Measurements from ENCODE around the gene EIF5A2.
"Not testable (repeated sequence)": the region's sequence is repeated elsewhere in the genome, so short reads cannot be mapped to it uniquely, and the experiment has no call there.

The EIF5A2 gene

GRCh38 chr3:170896333-170896732 lies 12.1 kb downstream of the EIF5A2 start:
- DNase-seq = not testable (repeated sequence)

- DNase-seq = no peak
Measured at GRCh38 chr3:170893895-170894294, 14.5 kb downstream of the EIF5A2 start.

- no peak for DNase-seq
Measured at GRCh38 chr3:170889630-170890029, 18.8 kb downstream of the EIF5A2 start.

- no peak for DNase-seq
Measured at GRCh38 chr3:170889132-170889531, 19.3 kb downstream of the EIF5A2 start.

DNA sequence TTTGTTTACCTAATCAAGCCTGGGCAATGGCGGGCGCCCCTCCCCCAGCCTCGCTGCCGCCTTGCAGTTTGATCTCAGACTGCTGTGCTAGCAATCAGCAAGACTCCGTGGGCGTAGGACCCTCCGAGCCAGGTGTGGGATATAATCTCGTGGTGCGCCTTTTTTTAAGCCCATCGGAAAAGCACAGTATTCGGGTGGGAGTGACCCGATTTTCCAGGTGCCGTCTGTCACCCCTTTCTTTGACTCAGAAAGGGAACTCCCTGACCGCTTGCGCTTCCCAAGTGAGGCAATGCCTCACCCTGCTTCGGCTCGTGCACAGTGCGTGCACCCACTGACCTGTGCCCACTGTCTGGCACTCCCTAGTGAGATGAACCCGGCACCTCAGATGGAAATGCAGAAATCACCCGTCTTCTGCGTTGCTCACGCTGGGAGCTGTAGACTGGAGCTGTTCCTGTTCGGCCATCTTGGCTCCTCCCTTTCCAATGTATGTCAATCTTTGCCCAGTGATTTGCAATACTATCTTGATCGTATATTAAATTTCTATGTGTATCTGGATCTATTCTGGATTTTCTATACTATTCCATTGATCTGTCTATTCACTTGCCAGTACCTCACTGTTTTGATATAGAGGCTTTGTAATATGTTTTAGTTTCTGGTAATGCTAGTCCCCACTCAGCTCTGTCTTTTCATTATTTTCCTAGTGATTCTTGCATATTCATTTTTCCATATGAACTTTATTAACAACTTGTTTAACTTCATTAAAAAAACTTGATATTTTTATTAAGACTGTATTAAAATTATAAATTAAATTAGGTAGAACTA lies 24.1 kb downstream of the EIF5A2 start:
- not testable (repeated sequence) for DNase-seq

GRCh38 chr3:170878688-170879087 lies 29.7 kb downstream of the EIF5A2 start:
- not testable (repeated sequence) for DNase-seq

DNA sequence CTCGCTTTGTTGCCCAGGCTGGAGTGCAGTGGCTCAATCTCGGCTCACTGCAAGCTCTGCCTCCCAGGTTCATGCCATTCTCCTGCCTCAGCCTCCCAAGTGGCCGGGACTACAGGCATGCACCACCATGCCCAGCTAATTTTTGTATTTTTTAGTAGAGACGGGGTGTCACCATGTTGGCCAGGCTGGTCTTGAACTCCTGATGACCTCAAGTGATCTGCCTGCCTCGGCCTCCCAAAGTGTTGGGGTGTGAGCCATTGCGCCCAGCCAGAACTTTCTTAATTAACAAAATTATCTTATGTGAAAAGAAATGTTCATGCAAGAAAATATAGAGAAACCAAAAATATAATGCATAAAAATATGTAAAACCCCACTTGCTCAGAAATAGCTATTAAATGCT lies 31.1 kb downstream of the EIF5A2 start:
- DNase-seq = not testable (repeated sequence)

DNA sequence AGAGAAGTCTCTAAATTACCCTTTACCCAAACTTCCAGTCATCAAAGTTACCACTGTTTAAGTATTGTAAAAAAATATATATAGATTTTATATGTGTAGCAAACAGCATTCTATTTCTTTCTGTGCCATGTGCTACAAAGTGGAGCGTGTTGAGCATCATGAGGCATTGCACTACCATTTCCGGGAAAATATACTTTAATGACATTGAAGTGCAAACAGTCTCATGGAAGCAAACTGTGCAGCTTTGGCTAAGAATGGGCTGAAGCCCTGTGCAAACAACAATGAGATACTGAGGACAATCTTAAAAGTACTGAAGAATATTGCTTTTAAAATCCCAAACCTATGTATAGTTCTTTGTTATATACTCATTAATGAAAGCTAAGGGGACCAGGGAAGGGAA lies 31.9 kb downstream of the EIF5A2 start:
- DNase-seq = no peak

- peak; percentile 88 for DNase-seq
Measured at GRCh38 chr3:170869645-170870593, 38.5 kb downstream of the EIF5A2 start, which contains the start of gene RPL22L1. RPL22L1 (minus strand) TSS chr3:170870195; CDS start chr3:170870167, 28 bp downstream.

DNA sequence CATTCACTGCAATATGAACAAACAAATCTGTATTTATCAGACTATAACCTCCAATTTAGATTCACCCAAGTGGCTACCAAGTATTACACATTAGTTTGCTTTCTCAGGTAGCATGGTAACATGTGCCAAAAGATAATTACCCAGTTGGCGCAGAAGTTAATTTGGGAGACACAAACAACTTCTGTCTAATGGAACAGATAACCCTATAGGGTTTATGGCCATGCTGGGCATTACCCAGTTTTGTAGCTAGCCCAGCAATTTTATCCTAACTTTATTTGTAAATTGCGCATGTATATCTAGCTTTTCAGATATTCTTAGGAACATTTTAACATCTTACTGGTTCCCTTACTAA lies 39.2 kb downstream of the EIF5A2 start:
- no peak for DNase-seq

- no peak for DNase-seq
Measured at GRCh38 chr3:170868577-170869238, 39.7 kb downstream of the EIF5A2 start.

GRCh38 chr3:170867143-170867937 lies 41.1 kb downstream of the EIF5A2 start:
- DNase-seq = no peak

GRCh38 chr3:170866499-170866898 lies 41.9 kb downstream of the EIF5A2 start:
- no peak for DNase-seq

GRCh38 chr3:170865209-170866094 lies 43.0 kb downstream of the EIF5A2 start:
- DNase-seq = no peak

DNA sequence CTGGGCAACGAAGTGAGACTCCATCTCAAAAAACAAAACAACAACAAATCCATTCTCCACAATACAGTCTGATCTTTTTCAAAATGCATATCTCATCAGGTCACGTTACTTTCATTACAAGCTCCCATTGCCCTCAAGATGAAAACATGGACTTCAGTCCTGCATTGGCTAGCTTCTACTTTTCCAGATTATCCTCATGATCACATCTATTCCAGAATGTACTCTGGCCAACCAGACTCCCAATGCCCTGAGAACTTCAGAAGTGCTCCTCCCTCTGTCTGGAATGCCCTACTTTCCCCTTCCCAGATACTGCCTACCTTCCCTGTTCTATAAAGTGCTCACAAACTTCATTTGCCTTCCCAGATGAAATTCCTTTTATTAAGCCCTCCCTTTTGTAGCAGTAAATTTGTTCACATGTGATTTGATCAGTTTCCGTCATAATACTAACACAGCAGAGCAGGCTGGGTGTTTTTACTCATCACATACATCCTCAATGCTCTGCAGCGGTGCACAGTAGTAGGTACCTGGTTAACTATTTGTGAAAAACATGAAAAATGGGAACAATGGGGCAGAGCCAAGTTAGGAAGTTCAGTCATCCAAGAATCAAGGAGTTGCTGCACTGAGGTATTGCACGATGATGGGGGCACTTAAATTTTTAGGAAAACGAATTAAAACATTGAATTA lies 43.8 kb downstream of the EIF5A2 start:
- DNase-seq = no peak

DNA sequence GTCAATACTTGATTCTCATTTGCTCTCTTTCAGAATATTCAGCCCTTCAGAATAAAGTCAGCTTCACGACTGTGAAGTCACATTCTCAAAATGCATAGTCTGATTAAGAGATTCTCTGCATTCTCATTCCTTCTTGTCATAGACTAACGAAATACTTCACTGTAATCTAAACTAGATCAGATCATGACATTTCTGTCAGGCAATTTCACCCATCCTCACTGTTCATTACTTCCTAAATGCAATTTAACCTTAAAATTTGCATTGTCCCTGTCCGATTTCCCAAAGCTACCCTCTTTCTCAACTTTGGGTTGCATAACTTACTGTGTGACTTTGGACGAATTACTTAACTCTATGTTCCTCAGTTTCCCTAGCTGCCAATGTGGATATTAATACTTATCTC lies 44.6 kb downstream of the EIF5A2 start:
- DNase-seq = no peak

DNA sequence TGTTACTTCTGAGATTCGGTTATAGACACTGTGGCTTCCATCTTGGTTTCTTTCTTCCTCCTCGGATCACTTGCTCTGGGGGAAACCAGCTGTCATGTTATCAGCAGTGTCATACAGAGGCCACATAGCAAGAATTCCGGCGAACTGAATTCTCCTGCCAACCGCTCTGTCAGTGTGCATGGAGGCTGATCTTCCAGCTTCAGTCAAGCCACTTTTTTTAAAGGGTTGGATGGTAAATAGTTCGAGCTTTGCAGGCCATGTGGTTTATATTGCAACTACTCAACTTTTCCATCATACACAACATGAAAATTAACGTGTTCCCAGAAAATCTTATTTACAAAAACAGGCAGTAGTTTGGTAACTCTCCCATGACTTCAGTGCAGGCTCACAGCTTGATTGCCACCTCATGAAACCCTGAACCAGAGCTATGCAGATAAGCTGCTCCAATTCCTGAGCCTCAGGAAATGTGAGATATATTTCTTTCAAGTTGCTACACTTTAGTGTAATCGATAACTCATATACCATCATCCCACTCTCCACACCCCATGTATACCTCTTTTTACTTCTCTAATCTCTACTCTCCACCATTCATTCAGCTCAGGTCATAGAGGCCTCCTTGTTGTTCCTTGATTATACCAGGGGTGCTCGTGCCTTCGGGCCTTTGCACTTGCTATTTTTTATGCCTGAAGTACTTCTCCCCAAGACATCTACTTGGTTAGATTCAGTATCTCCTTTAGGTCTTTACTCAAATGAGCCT lies 45.6 kb downstream of the EIF5A2 start:
- DNase-seq = no peak

- DNase-seq = no peak
Measured at GRCh38 chr3:170858599-170858998, 49.8 kb downstream of the EIF5A2 start.

- DNase-seq = no peak
Measured at GRCh38 chr3:170852324-170852723, 56.1 kb downstream of the EIF5A2 start.
